Measurements from ENCODE around the gene KAT6B.

KAT6B gene

GRCh38 chr10:74810087-74810486 is 16.3 kb upstream of the KAT6B start:
- no peak for DNase-seq (ENCODE audit: low read depth)
- no peak for TF ChIP-seq CTCF (IDR thresholded peaks at IDR 0.05; ENCODE audit: insufficient read depth, low read depth, low read length, missing control alignments)

GRCh38 chr10:74813381-74814259 is 12.8 kb upstream of the KAT6B start:
- H3K4me3 ChIP-seq (ENCODE audit: low read depth, low read length), result no peak overlapping the region
- no peak for DNase-seq (ENCODE audit: low read depth)
- TF ChIP-seq CTCF (IDR thresholded peaks at IDR 0.05; ENCODE audit: insufficient read depth, low read depth, low read length, missing control alignments), result no peak

More at GRCh38 chr10:74810087-74810486, 16.3 kb upstream of the KAT6B start:
- H3K4me3 ChIP-seq (ENCODE audit: low read depth, low read length), result no peak overlapping the region

GRCh38 chr10:74814797-74815196 is 11.6 kb upstream of the KAT6B start:
- no peak for DNase-seq (ENCODE audit: low read depth)
- no peak overlapping the region for H3K4me3 ChIP-seq (ENCODE audit: low read depth, low read length)
- no peak for TF ChIP-seq CTCF (IDR thresholded peaks at IDR 0.05; ENCODE audit: insufficient read depth, low read depth, low read length, missing control alignments)

GRCh38 chr10:74816824-74817498 is 9.4 kb upstream of the KAT6B start:
- H3K4me3 ChIP-seq (ENCODE audit: low read depth, low read length), result no peak overlapping the region
- no peak for TF ChIP-seq CTCF (IDR thresholded peaks at IDR 0.05; ENCODE audit: insufficient read depth, low read depth, low read length, missing control alignments)
- no peak for DNase-seq (ENCODE audit: low read depth)

GRCh38 chr10:74821501-74821900 is 4.9 kb upstream of the KAT6B start:
- TF ChIP-seq CTCF (IDR thresholded peaks at IDR 0.05; ENCODE audit: insufficient read depth, low read depth, low read length, missing control alignments), result no peak
- no peak for DNase-seq (ENCODE audit: low read depth)
- no peak overlapping the region for H3K4me3 ChIP-seq (ENCODE audit: low read depth, low read length)

GRCh38 chr10:74822101-74822500 is 4.3 kb upstream of the KAT6B start:
- H3K4me3 ChIP-seq (ENCODE audit: low read depth, low read length), result no peak overlapping the region
- TF ChIP-seq CTCF (IDR thresholded peaks at IDR 0.05; ENCODE audit: insufficient read depth, low read depth, low read length, missing control alignments), result no peak
- no peak for DNase-seq (ENCODE audit: low read depth)
